OCI-LY3 (cell line): ENCODE results near the gene ZC3H12C.

Experiments used
- H2AFZ ChIP-seq: fragments of 200-600, 300-600 bp; shearing (Covaris generic); 2 replicates; pipeline ENCODE4 v1.6.0; 2014; ENCODE audit warnings: antibody characterized with exemption, low read depth, low read length
- H3K27ac ChIP-seq: fragments of 200-600, 300-600 bp; sonication (generic); 2 replicates; pipeline ENCODE4 v1.5.1; 2014; ENCODE audit warnings: mild to moderate bottlenecking, low read length, moderate library complexity, mixed read lengths
- H3K27me3 ChIP-seq: fragments of 200-600, 300-600 bp; sonication (generic); 2 replicates; pipeline ENCODE4 v1.6.1; 2014; ENCODE audit warnings: low read depth, low read length, mixed read lengths
- H3K36me3 ChIP-seq: fragments of 200-600, 300-600 bp; sonication (generic); replicated peaks from 2 replicates; pipeline ENCODE3; 2014; ENCODE audit warnings: low read depth, low read length, mixed read lengths
- H3K4me1 ChIP-seq: fragments of 300-600, 200-600 bp; sonication (generic); 2 replicates; pipeline ENCODE4 v1.6.1; 2014; ENCODE audit warnings: low read length, mixed read lengths
- H3K4me2 ChIP-seq: fragments of 200-600, 300-600 bp; sonication (generic); 2 replicates; pipeline ENCODE4 v1.6.1; 2014; ENCODE audit warnings: low read length, mixed read lengths
- H3K4me3 ChIP-seq: fragments of 300-600, 200-600 bp; sonication (generic); 2 replicates; pipeline ENCODE4 v1.5.1; 2014; ENCODE audit warnings: antibody characterized with exemption, mild to moderate bottlenecking, low read length, moderate library complexity
- H3K79me2 ChIP-seq: fragments of 300-600, 200-600 bp; shearing (Covaris generic); 2 replicates; pipeline ENCODE4 v1.6.1; 2014; ENCODE audit warnings: mild to moderate bottlenecking, low read length, mixed read lengths
- H3K9ac ChIP-seq: fragments of 300-600, 200-600 bp; shearing (Covaris generic); 2 replicates; pipeline ENCODE4 v1.6.0; 2014; ENCODE audit warnings: mild to moderate bottlenecking, low read length, moderate library complexity
- H3K9me3 ChIP-seq: fragments of 200-600, 300-600 bp; shearing (Covaris generic); 2 replicates; pipeline ENCODE4 v1.6.1; 2014; ENCODE audit warnings: low read length, mixed read lengths; ENCODE audit not compliant: insufficient read depth
- H4K20me1 ChIP-seq: fragments of 200-600, 300-600 bp; sonication (generic); 2 replicates; pipeline ENCODE4 v1.6.1; 2016; ENCODE audit warnings: low read length, mixed read lengths; ENCODE audit not compliant: insufficient read depth
- EZH2phosphoT487 ChIP-seq: fragments of 200-600 bp; shearing (Covaris generic); IDR thresholded peaks from 2 replicates; pipeline ENCODE4 v1.6.1; 2018; ENCODE audit warnings: antibody characterized with exemption, mixed run types, low read depth
- TF ChIP-seq, protein P1 (sequence below): fragments of 200-600, 300-600 bp; sonication (generic); IDR thresholded peaks from 2 replicates; pipeline ENCODE4 v1.5.1; 2014; ENCODE audit warnings: antibody characterized with exemption, low read length, low read depth

Gene ZC3H12C

DNA sequence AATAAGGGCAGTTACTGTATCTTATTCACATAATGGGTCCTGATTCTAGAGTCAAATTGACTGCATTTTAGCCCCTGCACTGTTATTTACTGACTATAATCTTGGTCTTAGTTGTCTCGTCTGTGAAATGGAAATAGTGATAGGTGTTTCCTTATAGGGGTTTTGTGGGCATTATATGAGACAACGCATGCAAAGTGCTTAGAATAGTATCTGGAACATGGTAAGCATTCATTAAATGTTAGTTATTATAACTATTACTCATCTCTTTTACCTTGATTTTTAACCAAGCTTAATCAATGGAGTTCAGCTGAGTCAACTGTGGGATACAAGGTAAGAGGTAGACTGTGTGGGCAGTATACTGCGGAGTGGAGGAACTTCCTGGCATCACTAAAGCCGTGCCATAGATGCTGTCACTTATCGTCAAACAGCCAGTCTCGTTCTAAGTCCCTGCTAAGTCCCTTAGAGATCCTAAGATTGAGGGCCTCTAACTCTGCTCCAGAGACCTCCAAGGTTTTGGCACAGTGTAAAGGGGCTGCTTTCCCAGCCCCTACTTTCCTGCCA is 2.6 kb upstream of the ZC3H12C start:
- H3K4me3 ChIP-seq: no peak overlapping the region
- H3K9me3 ChIP-seq: no peaks in the 10 kb centered on the region
- no peak for TF ChIP-seq EZH2phosphoT487
- TF ChIP-seq, protein P1, sequence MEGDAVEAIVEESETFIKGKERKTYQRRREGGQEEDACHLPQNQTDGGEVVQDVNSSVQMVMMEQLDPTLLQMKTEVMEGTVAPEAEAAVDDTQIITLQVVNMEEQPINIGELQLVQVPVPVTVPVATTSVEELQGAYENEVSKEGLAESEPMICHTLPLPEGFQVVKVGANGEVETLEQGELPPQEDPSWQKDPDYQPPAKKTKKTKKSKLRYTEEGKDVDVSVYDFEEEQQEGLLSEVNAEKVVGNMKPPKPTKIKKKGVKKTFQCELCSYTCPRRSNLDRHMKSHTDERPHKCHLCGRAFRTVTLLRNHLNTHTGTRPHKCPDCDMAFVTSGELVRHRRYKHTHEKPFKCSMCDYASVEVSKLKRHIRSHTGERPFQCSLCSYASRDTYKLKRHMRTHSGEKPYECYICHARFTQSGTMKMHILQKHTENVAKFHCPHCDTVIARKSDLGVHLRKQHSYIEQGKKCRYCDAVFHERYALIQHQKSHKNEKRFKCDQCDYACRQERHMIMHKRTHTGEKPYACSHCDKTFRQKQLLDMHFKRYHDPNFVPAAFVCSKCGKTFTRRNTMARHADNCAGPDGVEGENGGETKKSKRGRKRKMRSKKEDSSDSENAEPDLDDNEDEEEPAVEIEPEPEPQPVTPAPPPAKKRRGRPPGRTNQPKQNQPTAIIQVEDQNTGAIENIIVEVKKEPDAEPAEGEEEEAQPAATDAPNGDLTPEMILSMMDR: no peak
- H3K9ac ChIP-seq: no peak overlapping the region
- peaks cover 58% of the 10 kb centered on the region for H3K27me3 ChIP-seq
- peaks cover 13% of the 10 kb centered on the region; the same call in 1 of the 2 replicates for H4K20me1 ChIP-seq
- H3K4me1 ChIP-seq: peaks cover 66% of the 10 kb centered on the region
- H3K36me3 ChIP-seq: no peaks in the 10 kb centered on the region
- H3K79me2 ChIP-seq: peaks cover 22% of the 10 kb centered on the region
- H3K4me2 ChIP-seq: no peak overlapping the region
- H2AFZ ChIP-seq: no peak overlapping the region
- no peak overlapping the region for H3K27ac ChIP-seq

DNA sequence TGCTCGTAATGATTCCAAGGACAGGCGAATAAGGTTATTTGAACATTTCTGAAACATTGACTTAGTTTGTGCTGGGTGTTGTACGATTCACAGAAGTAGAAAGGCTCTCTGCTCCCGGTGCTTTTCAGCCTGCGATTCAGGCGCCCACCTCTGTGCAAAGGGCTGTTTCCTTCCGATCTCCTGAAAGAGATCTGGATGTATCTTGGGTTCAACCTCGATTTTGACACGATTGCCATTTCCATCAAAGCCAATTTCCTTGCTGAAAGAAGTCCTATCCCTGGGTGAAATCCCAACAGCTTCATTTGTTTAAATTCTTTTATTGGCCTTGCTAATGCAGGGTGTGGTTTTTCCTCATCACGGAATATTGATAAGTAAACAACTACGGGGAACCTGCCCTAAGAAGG is 1.1 kb upstream of the ZC3H12C start:
- peak overlapping the region; percentile 82 for H3K4me2 ChIP-seq
- H3K4me1 ChIP-seq: peaks cover 63% of the 10 kb centered on the region
- TF ChIP-seq, protein P1: no peak
- TF ChIP-seq EZH2phosphoT487: no peak

DNA sequence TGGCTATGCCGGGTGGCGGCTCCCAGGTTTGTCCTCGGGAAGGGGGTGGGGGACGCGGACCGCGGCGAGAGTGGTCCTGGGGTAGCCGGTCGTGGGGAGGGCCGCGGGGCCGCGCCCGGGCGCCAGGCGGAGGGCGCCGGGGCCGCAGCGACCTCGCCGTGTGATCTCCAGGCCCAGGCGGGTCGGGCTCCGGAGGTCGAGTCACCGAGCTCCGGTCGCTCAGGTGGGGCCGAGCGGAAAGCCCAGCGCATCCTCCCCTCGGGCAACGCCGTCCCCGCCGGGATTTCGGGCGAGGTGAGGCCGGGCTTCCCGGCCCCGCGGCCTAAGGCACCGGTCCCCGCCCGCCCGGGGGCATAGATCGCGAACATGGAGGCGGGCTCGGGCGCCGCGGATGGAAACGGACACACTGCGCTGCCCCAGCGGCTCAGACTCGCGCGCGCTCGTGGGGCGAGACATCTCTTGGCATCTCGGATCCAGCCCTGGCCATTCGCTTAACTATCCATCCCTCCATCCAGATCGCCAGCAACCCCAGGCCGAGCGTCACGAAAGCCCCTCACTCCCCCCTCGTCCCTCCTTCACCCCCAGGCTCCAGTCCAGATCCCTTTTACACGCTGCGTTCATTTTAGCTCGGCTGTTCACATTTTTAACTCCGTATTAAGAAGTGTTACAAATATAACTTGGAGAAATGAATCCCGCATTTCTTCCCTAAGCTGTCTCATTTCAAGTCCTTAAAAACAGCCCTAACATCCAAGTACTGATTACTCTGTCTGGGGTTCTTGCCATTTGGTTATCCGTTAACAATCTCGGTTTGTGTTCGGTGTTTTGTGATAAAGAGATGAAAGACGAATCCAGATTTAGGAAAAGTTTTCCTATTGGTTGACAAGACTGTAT is 460 bp downstream of the ZC3H12C start:
- H3K4me3 ChIP-seq: peak overlapping the region; percentile 86
- peaks cover 32% of the 10 kb centered on the region for H4K20me1 ChIP-seq
- no peak for TF ChIP-seq EZH2phosphoT487
- TF ChIP-seq, protein P1: no peak
- H3K9me3 ChIP-seq: no peaks in the 10 kb centered on the region
- H3K4me1 ChIP-seq: peaks cover 58% of the 10 kb centered on the region
- H3K27me3 ChIP-seq: peaks cover 44% of the 10 kb centered on the region
- peaks cover 43% of the 10 kb centered on the region for H3K79me2 ChIP-seq
- H3K4me2 ChIP-seq: peak overlapping the region; percentile 90
- H2AFZ ChIP-seq: peak overlapping the region; percentile 25; the same call in 1 of the 2 replicates
- peak overlapping the region; percentile 81 for H3K9ac ChIP-seq
- H3K36me3 ChIP-seq: peaks cover 3% of the 10 kb centered on the region
- peak overlapping the region; percentile 45 for H3K27ac ChIP-seq

More for the DNA sequence above, 1.1 kb upstream of the ZC3H12C start:
- H2AFZ ChIP-seq: peak overlapping the region; percentile 27; the same call in 1 of the 2 replicates
- peak overlapping the region; percentile 86 for H3K4me3 ChIP-seq
- peaks cover 26% of the 10 kb centered on the region; the same call in 1 of the 2 replicates for H4K20me1 ChIP-seq
- H3K79me2 ChIP-seq: peaks cover 37% of the 10 kb centered on the region
- H3K27me3 ChIP-seq: peaks cover 58% of the 10 kb centered on the region
- no peak overlapping the region for H3K27ac ChIP-seq
- no peaks in the 10 kb centered on the region for H3K9me3 ChIP-seq
- H3K9ac ChIP-seq: peak overlapping the region; percentile 48; the same call in 1 of the 2 replicates
- H3K36me3 ChIP-seq: peaks cover 3% of the 10 kb centered on the region
